GM19324 (cell line): Measurements from ENCODE around the gene ERN2.
"Not testable (repeated sequence)": the region's sequence is repeated elsewhere in the genome, so short reads cannot be mapped to it uniquely, and the experiment has no call there.

Experiments used
- ATAC-seq: cut with Tn5 transposase; IDR thresholded peaks from one replicate; pipeline ENCODE4 v1.9.1; 2021; ENCODE audit warnings: mild to moderate bottlenecking, moderate library complexity; ENCODE audit not compliant: unreplicated experiment, low FRiP score

The ERN2 gene

GRCh38 chr16:23712976-23713375 is at the start of gene ERN2:
TSS of gene ERN2 (minus strand) at chr16:23713222. CDS start at chr16:23713187, 35 bp downstream.
- no peak for ATAC-seq

- ATAC-seq: no peak
Observed at GRCh38 chr16:23757937-23758619, 45.1 kb upstream of the ERN2 start.

GRCh38 chr16:23757116-23757515 is 44.1 kb upstream of the ERN2 start:
- ATAC-seq: no peak

- no peak for ATAC-seq
Observed at GRCh38 chr16:23755484-23755809, 42.4 kb upstream of the ERN2 start.

GRCh38 chr16:23754594-23755483 is 41.8 kb upstream of the ERN2 start, which contains the start of gene CHP2:
TSS of gene CHP2 (plus strand) at chr16:23755026. CDS start at chr16:23755050, 24 bp downstream.
- ATAC-seq: no peak

- ATAC-seq: no peak
Observed at GRCh38 chr16:23753908-23754593, 41.0 kb upstream of the ERN2 start.

GRCh38 chr16:23751053-23751452 is 38.0 kb upstream of the ERN2 start:
- ATAC-seq: not testable (repeated sequence)

- no peak for ATAC-seq
Observed at GRCh38 chr16:23748630-23749029, 35.6 kb upstream of the ERN2 start.

GRCh38 chr16:23745263-23745662 is 32.2 kb upstream of the ERN2 start:
- ATAC-seq: no peak

- no peak for ATAC-seq
Observed at GRCh38 chr16:23742766-23743165, 29.7 kb upstream of the ERN2 start.

GRCh38 chr16:23741675-23742303 is 28.8 kb upstream of the ERN2 start:
- no peak for ATAC-seq

GRCh38 chr16:23739516-23739915 is 26.5 kb upstream of the ERN2 start:
- no peak for ATAC-seq

GRCh38 chr16:23737423-23738028 is 24.5 kb upstream of the ERN2 start:
- not testable (repeated sequence) for ATAC-seq

GRCh38 chr16:23734176-23734893 is 21.3 kb upstream of the ERN2 start:
- ATAC-seq: no peak

GRCh38 chr16:23729503-23730424 is 16.7 kb upstream of the ERN2 start:
- no peak for ATAC-seq

- ATAC-seq: no peak
Observed at GRCh38 chr16:23728112-23728477, 15.1 kb upstream of the ERN2 start.

- ATAC-seq: no peak
Observed at GRCh38 chr16:23726710-23727109, 13.7 kb upstream of the ERN2 start.

GRCh38 chr16:23724785-23725131 is 11.7 kb upstream of the ERN2 start:
- no peak for ATAC-seq
